GM21723 (cell line): ENCODE data around the gene CCDC92B.
"Not testable (repeated sequence)": the region's sequence is repeated elsewhere in the genome, so short reads cannot be mapped to it uniquely, and the experiment has no call there.

Source experiments
- ATAC-seq: cut with Tn5 transposase; IDR thresholded peaks from one replicate; pipeline ENCODE4 v1.9.1; 2021; ENCODE audit warnings: mild to moderate bottlenecking, moderate library complexity; ENCODE audit not compliant: unreplicated experiment

CCDC92B gene

DNA sequence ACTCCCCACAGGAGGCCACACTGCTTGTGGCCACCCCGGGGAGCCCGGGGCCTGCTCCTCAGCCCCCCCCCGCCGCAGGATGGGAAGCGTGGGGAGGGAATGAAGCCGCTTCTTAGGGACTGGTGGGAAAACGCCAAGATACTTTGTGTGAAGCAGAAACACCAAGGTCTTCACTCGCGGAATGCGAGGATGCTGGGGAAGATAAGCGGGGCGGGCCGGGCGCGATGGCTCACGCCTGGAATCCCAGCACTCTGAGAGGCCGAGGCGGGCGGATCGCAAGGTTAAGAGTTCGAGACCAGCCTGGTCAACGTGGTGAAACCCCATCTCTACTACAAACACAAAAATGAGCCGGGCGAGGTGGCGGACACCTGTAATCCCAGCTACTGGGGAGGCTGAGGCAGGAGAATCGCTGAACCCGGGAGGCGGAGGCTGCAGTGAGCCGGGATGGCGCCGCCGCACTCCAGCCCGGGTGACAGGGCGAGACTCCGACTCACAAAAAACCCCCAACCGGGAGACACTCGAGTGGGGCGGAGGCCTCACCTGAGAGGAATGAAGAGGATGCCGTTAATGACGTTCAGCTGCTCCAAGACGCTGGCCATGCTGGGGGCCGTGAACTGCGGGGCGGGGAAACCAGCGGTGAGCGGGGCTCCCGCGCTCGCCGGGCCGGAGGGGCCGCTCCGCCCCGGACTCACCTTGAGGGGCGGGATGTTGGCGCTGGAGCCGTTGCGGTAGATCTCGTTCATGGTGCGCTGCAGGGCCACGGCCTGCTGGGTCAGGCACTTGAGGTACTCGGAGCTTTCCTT is 58.2 kb downstream of the CCDC92B start:
- ATAC-seq: no peak

DNA sequence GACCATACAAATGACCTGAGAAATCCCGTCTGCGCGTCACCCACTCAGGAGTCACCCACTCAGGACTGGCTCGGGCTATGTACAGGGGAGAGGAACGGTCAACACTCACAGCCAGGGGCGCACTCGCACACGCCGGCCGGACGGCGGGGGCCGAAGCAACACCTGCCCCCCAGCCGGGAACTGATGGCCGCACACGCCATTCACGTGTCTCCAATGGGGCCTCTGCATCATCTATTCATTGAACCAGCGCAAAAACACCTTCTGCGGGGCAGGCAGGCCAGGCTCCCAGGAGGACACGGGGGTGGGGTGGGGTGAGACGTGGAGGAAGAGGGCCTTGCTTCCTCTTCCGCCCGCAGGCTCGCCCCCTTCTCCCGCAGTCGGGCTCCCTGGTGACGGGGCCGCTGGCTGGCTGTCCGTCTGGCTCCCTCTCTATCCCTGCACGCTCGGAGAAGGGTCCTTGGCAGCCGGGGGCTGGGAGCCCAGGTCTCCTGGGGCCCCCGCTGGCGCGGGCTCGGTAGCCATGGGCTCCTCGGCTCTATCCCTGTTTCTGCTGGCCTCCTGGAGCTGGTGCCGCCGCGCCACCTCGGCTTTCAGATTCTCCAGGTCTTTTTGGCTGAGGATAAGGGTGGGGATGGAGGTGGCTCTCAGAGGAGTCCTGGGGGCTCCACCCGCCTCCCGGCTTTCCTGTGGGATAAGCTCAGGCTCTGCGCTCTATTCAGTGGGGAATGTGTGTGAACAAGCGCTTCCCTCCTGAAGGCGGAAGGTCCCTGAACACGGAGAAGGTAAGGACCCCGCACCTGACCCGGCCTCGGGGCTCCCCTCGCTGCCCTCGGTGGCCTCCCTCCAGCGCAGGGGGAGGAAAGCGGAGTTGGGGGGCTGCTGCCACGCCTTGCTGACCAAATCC is 59.0 kb downstream of the CCDC92B start:
- ATAC-seq: no peak

DNA sequence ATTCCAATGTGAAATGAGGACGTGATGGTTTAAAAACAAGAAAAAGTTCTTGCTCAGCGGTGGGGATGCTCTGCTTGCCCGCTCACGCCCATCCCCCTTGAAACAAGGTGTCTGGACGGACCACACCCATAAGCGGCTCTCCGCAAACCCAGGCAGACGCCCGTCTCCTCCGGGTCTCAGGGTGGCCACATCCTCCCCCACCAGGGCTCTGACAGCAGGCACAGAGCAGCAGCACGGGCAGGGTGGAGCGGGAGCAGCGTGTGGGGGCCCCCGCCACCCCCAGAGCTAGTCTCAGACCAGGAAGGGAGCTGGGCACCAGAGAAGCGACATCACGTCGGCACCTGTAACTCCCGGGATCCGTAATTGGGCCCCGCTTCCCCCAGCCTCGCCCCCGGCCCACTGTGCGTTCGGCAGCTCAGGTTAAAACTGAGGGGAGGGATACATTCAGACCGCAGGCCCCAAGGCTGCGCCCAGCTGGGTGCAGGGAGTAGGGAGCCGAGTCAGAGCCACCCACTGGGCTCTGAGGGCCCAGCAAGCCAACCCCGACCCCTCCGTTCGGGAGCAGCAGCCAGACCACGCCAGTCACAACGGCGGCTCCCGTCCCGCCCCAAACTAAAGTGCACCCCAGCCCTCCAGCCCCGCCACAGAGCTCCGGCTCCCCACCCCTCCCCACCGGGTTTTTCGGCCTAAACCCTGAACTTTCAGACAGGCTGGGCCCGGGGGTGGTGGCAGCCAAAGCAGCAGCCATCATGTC is 59.9 kb downstream of the CCDC92B start:
- no peak for ATAC-seq

DNA sequence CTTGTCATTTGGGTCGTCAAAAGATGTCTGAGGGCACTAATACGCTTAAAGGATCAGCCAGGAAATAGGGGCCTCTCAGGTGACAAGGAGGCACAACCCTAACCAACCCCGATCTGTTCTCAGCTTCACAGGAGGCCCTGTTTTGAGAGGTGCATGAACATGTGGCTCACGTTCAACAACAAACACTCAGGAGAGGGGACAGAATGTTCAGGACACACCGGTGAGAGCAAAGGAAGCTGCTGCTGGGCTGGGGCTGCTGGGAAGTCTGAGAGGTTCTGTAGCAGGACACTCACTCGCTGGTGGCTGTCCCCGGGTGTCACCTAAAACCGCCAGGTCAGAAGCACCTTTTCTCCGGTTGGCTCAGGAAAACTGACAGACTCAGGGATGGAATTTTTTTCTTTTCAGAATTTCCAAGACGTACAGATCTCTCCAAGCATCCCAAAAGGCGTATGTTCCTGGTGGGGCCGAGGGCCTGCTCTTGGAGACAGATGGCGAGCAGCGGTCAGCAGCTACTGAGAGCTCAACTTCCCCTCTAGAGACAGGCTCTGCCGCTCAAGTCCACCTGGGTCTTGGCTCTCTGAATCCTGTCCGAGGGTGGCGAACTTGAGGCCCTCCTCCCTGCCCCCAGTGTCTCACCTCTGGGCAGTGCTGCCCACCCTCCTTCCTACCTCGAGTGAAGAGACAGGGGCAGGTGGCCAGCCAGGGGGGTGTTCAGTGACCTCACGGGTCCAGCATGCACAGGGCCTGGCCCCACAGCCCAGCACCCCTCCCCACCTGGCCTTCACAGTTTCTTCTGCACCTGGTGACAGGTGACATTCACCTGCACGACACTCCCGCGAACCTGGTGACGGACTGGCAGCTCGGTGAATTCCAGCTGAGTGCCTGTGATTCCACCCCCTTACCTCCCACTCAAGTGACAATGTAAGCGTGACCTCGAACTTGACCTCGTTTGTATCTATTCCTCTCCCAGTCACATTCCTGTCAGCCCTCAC is 60.8 kb downstream of the CCDC92B start:
- ATAC-seq: no peak

DNA sequence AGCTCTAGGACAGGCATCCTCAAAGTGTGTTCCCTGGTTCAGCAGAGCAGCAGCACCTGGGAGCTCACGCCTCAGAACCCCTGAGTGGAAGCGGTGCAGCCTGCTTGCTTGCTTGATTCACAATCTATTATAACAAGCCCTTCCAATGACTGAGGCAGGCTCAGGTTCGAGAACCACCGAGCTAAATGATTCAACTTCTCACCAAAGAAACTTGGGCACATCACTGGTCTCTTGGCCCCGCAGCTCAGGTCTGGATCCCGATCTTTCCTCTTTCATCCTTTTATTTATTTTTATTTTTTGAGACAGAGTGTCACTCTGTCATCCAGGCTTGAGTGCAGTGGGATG is 62.4 kb downstream of the CCDC92B start:
- ATAC-seq: no peak

DNA sequence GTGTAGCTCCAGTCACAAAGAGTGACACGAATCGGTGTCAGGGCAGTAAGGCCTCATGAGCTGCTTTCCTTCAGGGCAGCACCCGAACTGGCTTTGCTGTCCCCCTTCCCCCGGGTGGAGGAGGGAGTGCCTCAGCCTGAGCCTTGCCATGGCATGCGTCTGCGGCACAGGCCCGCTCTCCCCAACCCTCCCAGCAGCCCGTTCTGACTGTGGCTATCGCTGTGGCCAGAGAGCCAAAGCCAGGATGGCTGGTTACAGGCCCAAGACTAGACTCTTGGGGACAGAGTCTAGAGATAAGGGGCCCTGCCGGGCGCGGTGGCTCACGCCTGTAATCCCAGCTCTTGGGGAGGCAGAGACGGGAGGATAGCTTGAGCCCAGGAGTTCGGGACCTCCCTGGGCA is 63.8 kb downstream of the CCDC92B start:
- ATAC-seq: no peak

DNA sequence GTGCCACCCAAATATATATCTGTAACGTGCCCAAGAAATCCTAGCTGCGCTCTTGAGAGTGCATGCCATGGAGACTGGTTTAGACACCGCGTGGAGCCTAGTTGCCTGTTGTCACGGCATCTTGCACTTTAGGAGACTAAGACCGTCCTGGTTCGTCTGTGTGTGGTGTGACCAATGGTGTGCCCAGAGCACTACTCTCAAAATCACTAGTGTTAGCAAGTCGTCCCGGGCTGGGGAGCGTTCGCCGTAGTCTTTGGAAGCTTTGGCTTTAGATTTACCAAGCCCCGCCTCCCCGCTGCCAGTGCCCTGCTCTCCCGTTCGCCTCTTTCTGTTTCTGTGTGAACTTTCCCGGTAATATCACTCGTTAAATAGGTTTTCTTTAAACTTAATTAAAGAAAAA is 64.9 kb downstream of the CCDC92B start:
- no peak for ATAC-seq

DNA sequence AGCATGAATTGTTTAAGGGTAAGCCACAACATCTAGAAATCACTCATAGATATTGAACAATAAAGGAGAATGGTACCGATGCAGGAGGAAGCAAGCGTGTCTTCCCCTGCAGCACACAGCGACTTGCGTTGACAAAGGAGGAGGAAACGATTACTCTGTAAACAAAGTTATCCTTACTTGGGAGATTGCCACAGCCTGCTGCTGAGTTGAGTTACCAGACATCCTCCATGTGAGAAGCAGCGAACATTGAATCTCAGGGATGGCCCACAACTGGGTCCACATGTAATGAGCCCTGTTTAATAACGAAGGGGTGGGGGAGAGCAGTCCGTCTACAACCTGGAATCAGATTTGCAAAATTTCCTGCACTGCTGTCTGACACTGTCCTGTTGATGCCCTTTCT is 65.5 kb downstream of the CCDC92B start:
- ATAC-seq: no peak

DNA sequence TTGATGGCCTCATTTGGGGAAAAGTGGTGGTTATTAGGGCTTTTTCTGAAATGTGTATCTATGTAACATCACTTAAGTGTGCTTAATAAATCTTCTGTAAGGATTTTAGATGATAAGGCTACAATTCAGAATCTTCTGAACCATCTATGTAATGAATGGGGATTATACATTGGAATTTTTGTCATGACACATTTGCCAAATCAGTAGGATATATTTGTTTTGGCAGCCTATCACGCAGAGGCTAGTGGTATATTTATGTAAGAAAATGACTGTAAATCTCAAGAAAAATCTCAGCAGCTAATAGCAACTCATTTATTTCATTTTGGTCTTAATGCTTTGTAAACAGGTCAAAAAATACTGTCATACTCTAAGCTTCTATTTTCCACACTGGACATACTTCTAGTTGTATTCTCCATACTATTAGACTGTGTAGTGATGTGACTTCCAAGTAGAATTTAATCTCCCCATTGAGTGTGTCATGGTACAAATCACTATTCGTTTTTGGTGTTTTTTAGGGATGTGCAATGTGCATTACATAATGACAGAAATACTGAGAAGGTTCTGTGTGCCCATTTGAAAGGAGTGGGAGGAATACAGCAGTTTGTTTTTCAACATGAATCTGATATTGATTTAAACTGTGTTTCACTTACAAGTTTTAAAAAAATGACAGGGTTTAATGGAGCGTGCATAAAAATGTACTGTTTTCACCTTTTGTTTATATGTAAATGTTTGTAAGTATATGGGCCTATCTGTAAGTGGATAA is 67.1 kb downstream of the CCDC92B start:
- ATAC-seq: no peak

DNA sequence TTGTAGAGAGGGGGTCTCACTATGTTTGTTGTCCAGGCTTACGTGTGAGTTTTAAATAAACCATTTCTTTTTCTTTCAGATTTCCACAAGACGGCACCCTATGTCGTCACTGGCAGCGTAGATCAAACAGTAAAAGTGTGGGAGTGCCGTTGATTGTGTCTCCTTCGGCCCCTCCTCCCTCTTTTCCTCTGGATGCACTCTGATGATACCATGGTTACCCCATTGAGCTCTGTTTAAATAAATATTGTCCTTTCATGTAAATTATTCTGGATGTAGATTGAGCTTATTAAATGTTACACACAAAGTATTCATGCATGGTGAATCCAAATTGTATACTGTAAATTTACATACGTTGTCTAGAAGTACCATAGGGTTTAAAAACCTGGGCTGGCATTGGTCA is 67.8 kb downstream of the CCDC92B start:
- no peak for ATAC-seq

DNA sequence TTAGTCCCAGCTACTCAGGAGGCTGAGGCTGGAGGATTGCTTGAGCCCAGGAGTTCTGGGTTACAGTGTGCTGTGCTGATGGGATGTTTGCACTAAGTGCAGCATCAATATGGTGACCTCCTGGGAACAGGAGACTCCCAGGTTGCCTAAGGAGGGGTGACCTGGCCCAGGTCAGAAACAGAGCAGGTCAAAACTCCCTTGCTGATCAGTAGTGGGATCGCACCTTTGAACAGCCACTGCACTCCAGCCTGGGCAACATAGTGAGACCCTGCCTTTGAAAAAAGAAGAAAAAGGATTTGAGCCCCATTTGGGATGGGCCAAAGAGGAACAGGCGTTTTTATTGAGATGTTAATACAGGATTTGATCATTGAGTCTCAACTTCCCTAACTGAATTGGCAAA is 68.5 kb downstream of the CCDC92B start:
- no peak for ATAC-seq

DNA sequence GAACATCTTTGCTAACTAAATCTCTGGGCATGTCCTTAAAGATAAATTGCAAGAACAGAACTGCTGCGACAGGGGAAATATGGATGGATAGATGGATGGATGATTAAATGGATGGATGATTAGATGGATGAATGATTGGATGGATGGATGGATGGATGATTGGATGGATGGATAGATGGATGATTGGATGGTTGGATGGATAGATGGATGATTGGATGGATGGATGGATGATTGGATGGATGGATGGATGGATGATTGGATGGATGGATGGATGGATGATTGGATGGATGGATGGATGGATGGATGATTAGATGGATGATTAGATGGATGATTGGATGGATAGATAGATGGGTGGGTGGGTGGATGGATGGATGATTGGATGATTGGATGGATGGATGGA is 70.2 kb downstream of the CCDC92B start:
- not testable (repeated sequence) for ATAC-seq
